GM18502 (cell line): ENCODE data around the gene RNF31.
A peak's percentile ranks its signal among the peaks of the same experiment; 100 is the strongest.

Experiments
- ATAC-seq: cut with Tn5 transposase; IDR thresholded peaks from one replicate; pipeline ENCODE4 v1.9.1; 2021; ENCODE audit warnings: mild to moderate bottlenecking; ENCODE audit not compliant: unreplicated experiment, poor library complexity

Gene RNF31

DNA sequence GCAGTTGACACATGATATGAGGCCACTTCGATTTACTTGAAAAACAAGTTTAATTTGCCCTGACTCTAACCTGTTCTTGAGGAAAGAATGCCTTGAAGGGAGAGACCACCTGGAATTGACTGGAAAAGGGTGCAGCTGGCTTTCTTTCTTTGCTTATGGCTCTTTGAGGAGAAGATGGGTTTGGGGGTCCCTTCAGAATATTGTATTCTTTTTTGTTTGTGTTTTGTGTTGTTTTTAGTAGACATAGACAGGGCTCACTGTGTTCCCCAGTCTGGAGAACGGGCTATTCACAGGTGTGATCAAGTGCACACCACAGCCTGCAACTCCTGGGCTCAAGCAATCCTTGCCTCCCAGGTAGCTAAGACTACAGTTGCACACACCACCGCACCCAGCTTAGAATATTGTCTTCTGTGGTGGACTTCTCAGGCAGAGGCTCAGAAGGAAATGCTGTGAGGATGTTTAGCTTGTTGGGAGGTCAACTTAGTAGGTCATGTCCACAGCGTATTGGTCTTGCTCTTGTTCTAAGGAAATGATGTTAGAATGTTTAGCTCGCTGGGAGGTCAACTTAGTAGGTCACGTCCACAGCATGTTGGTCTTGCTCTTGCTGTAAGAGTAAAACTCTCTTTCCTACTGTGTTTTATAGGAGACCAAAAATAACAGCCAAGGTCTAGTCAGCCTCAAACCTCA is 31.0 kb upstream of the RNF31 start:
- no peak for ATAC-seq

DNA sequence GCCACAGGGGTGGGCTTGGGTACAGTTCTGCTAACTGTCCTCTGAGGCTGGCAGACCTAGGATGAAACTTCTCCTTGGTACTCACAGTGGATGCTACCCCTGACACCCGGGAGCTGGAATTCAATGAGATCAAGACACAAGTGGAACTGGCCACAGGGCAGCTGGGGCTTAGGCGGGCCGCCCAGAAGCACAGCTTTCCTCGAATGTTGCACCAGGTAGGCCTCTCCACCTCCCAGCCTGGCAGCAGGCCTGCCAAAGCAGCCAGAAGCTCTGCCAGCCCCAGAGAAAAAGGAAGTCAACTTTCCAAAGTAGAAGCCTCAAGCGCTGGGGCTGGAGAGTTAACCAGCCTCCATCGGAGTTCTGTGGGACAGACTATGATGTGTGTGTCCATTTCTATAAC is 30.1 kb upstream of the RNF31 start:
- ATAC-seq = no peak

DNA sequence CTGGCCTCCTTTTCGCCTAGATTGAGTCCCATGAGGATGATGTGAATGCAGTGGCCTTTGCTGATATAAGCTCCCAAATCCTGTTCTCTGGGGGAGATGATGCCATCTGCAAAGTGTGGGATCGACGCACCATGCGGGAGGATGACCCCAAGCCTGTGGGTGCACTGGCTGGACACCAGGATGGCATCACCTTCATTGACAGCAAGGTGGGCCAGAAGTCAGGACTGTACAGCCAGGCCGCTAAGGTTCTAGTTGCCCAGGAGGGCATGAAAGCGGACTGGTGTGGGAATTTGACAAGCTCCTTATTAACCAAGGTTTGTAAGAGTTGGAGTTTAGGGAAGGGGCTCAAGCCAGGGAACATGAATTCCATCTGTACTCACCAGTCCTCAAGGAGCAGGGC is 27.6 kb upstream of the RNF31 start:
- ATAC-seq = no peak

- no peak for ATAC-seq
Observed at GRCh38 chr14:24121210-24121609, 26.1 kb upstream of the RNF31 start.

DNA sequence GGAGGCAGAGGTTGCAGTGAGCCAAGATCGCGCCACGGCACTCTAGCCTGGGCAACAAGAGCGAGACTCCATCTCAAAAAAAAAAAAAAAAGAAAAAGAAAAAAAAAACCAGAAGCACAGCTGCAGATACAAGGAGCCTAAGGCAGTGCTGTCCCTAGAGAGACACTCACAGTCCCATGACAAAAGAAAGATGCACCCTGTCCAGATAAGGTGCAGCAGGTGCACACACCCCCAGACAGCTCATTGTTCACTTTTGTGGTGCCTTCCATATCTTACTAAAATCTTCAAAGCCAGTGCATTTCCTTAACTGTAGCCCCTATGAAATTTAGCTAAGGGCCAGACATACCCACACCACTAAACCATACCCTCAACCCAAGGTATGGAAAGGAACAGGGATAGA is 24.9 kb upstream of the RNF31 start:
- no peak for ATAC-seq

DNA sequence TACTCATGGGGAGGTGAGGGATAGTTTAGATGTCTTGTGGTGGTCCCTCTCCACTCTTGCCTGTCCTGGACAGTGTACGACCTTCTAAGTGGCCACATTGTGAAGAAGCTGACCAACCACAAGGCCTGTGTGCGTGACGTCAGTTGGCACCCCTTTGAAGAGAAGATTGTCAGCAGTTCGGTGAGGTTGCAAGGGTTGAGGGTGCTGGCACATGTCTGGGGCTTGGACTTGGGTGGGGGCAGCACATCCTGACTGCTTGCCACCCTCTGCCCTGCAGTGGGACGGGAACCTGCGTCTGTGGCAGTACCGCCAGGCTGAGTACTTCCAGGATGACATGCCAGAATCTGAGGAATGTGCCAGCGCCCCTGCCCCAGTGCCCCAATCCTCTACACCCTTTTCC is 24.4 kb upstream of the RNF31 start:
- ATAC-seq = no peak

DNA sequence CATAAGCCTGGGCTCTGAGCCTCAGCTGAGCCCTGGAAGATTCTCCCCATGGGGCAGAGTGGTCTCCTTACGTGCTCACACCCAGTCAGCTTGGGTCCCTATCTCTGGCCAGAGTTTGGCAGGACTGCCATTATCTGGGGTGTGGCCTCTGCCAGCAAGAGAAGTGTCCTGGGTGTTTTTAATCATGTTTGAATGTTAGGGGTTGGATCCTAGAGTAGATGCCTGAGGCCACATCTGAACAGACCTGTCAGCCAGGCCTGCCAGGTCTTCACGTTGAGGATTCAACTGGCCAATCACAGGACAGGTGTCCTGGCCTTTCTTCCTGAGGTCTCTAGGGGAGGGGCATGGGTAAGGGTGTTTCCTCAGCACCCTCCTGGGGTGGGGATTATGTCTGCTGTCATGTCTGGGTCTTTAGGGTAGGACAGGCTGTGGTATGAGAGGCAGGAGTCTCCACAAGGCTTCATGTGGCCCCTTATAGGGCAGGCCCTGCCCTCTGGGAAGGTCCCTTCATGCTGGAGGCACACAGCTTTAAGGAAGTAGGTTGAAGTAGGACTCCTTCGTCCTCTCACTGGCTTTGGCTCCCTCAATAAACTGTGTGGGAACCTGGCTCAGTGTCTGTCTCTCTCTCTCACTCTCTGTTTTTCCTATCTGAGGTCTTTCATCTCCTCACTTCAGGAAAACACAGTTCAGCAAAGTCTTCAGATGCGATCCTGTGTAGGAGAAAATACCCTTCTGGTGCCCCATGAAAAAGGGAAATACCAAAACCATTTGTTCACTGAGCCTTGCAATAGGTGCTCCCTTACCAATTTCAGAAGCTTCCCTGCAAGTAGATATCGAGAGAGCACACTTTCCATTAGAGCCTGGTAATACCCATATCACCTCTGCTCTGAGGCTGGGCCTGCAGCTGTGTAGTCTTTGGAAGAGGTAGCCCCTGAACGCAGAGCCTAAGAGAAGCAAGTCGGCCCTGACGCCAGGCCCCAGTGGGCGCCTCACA is 23.6 kb upstream of the RNF31 start:
- peak; percentile 71 for ATAC-seq

GRCh38 chr14:24126939-24127338 is 20.4 kb upstream of the RNF31 start:
- no peak for ATAC-seq

DNA sequence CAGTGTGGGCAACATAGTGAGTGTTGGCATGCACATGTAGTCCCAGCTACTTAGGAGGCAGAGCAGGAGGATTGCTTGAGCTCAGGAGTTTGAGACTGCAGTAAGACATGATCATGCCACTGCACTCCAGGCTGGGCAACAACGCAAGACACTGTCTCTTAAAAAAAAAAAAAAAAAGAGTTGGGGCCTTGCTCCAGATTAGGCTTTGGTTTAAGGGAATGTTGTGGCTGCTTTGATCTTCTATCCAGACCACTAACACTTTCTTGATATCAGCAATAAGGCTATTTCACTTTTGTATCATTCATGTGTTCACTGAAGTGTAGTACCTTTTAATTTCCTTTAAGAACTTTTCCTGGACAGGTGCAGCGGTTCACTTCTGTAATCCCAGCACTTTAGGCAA is 19.6 kb upstream of the RNF31 start:
- no peak for ATAC-seq

DNA sequence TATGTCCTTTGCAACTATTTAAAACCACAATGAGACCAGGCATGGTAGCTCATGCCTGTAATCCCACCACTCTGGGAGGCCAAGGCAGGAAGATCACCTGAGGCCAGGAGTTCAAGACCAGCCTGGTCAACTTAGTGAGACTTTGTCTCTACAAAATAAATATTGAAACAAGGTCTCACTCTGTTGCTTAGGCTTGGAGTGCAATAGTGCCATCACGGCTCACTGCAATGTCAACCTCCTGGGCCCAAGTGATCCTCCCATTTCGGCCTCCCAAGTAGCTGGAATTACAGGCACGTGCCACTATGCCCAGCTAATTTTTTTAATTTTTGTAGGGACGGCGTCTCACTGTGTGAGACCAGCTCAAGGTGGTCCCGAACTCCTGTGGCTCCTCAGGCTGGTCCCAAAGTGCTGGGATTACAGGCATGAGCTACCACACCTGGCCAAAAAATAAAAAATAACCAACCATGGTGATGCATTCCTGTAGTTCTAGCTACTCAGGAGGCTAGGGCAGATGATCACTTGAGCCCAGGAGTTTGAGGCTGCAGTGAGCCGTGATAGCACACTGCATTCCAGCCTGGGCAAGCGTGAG is 17.8 kb upstream of the RNF31 start:
- no peak for ATAC-seq

DNA sequence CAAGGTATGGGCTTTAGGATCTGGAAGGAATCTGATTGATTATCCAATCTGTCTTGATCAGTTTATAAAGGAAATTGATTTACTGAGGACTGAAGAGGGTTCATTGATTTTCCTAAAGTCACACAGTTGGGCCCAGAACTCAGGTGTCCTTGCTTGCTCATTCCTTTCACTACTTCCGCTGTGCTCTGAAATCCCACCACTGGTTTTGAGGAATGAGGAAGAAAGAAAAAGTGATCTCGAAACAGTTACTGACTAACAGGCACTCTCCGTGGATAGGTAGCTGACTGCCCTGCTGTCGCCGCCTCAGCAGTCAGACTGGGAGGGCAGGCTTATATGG is 16.9 kb upstream of the RNF31 start, which contains the start of gene FITM1:
FITM1 (plus strand) TSS at position 280 of the 337 bp plus-strand sequence. CDS start 905 bp downstream, outside the sequence.
- no peak for ATAC-seq

- ATAC-seq = no peak
Observed at GRCh38 chr14:24130717-24131548, 16.4 kb upstream of the RNF31 start.

DNA sequence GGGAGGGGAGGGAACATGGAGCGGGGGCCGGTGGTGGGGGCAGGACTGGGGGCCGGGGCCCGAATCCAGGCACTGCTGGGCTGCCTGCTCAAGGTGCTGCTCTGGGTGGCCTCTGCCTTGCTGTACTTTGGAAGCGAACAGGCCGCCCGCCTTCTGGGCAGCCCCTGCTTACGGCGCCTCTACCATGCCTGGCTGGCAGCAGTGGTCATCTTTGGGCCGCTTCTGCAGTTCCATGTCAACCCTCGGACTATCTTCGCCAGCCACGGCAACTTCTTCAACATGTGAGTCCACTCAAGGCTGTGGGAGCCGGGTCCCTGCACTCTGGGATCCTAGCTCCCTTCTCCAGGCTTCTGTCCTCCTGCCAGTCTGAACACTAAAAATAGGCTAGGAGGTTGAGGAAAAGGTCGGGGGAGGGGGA is 15.7 kb upstream of the RNF31 start:
- no peak for ATAC-seq

- ATAC-seq = no peak
Observed at GRCh38 chr14:24132061-24132685, 15.1 kb upstream of the RNF31 start.

GRCh38 chr14:24132976-24133375 is 14.3 kb upstream of the RNF31 start:
- ATAC-seq = no peak

GRCh38 chr14:24133735-24134134 is 13.6 kb upstream of the RNF31 start:
- no peak for ATAC-seq

DNA sequence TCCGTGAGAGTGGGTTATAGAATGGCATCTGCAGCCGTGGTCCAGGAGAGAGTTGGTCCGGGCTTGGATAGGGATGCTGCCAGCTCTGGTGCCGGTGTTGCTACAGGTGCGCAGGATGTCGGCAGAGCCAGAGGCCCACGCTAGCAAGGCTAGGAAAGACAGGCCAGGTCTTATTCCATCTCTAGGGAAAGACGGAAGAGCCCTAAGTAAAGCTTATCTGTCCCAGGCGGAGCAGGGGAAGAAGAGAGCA is 11.8 kb upstream of the RNF31 start:
- ATAC-seq = peak; percentile 5

- peak; percentile 86 for ATAC-seq
Observed at GRCh38 chr14:24135834-24136683, 11.2 kb upstream of the RNF31 start, which contains the start of gene PSME1. Gene PSME1 (plus strand): TSS chr14:24136194. CDS start chr14:24136263, 69 bp downstream.
